IMR-90 (cell line): ENCODE results near the gene HOXB8. TPM values are rescaled to one million over a fixed set of nuclear protein-coding genes. Genes with fewer than 3 reads are reported as not detected.

ENCODE experiments used
- ATAC-seq: fragments of 200-7000 bp; cut with Tn5 transposase; 2 replicates; pipeline ENCODE4 v1.9.1; 2020; ENCODE audit warnings: low read depth, mild to moderate bottlenecking, moderate library complexity
- BruUV-seq: library from RNA; stranded (reverse); fragments of 400-500 nt; replicated peaks from 2 replicates; lab custom pipeline; 2021; lab: Mats Ljungman, UMichigan
- CTCF ChIA-PET: fragments of 300-600 bp; formaldehyde crosslinking; extraction: SDS; loops from one replicate; lab custom pipeline; 2021; ENCODE audit warnings: antibody characterized with exemption; lab: Yijun Ruan, JAX
- POLR2A ChIA-PET: fragments of 300-600 bp; sonication (Branson Sonifier 250); formaldehyde crosslinking; loops from one replicate; lab custom pipeline; 2022; ENCODE audit warnings: antibody characterized with exemption; ENCODE audit not compliant: unreplicated experiment; lab: Charles Lee
- DNase-seq: peaks from one replicate; pipeline ENCODE4 v3.0.0; 2013
- H2AFZ ChIP-seq: replicated peaks from 2 replicates; pipeline ENCODE3; 2013; ENCODE audit warnings: low read length, mild to moderate bottlenecking; ENCODE audit not compliant: poor library complexity
- H2AK5ac ChIP-seq: 2 replicates; pipeline ENCODE4 v1.6.1; 2013; ENCODE audit warnings: low read depth, low read length, inconsistent platforms
- H2AK9ac ChIP-seq: replicated peaks from 2 replicates; pipeline ENCODE3; 2013; ENCODE audit warnings: mild to moderate bottlenecking, low read depth, low read length, moderate library complexity; ENCODE audit not compliant: poor library complexity
- H2BK120ac ChIP-seq: 2 replicates; pipeline ENCODE4 v1.6.1; 2013; ENCODE audit warnings: low read depth, low read length, inconsistent platforms
- H2BK15ac ChIP-seq: 3 replicates; pipeline ENCODE4 v1.6.1; 2013; ENCODE audit warnings: low read depth, low read length, inconsistent platforms
- H2BK20ac ChIP-seq: 2 replicates; pipeline ENCODE4 v1.6.1; 2013; ENCODE audit warnings: low read depth, mild to moderate bottlenecking, inconsistent platforms, low read length, moderate library complexity
- H2BK5ac ChIP-seq: 2 replicates; pipeline ENCODE4 v1.6.1; 2013; ENCODE audit warnings: mild to moderate bottlenecking, low read depth, low read length, inconsistent platforms; ENCODE audit not compliant: poor library complexity, severe bottlenecking
- H3K14ac ChIP-seq: replicated peaks from 2 replicates; pipeline ENCODE4 v1.6.1; 2013; ENCODE audit warnings: low read depth, low read length, inconsistent platforms
- H3K18ac ChIP-seq: 2 replicates; pipeline ENCODE4 v1.6.1; 2013; ENCODE audit warnings: low read depth, low read length, control low read depth
- H3K23ac ChIP-seq: 2 replicates; pipeline ENCODE4 v1.6.1; 2013; ENCODE audit warnings: low read depth, low read length, inconsistent platforms
- H3K27ac ChIP-seq: 2 replicates; pipeline ENCODE4 v1.5.1; 2013; ENCODE audit warnings: mild to moderate bottlenecking, control low read depth, low read length; ENCODE audit not compliant: insufficient read depth
- H3K27me3 ChIP-seq: 2 replicates; pipeline ENCODE4 v1.6.1; 2013; ENCODE audit warnings: low read length; ENCODE audit not compliant: control insufficient read depth, insufficient read depth
- H3K36me3 ChIP-seq: 2 replicates; pipeline ENCODE4 v1.6.1; 2013; ENCODE audit warnings: low read length, mixed read lengths; ENCODE audit not compliant: control insufficient read depth, insufficient read depth
- H3K4ac ChIP-seq: 2 replicates; pipeline ENCODE4 v1.6.1; 2013; ENCODE audit warnings: low read depth, low read length, inconsistent platforms
- H3K4me1 ChIP-seq: 2 replicates; pipeline ENCODE4 v1.6.1; 2013; ENCODE audit warnings: low read length, mixed read lengths; ENCODE audit not compliant: control insufficient read depth, insufficient read depth
- H3K4me2 ChIP-seq: 2 replicates; pipeline ENCODE4 v1.6.1; 2013; ENCODE audit warnings: low read depth, mild to moderate bottlenecking, control low read depth, low read length, moderate library complexity
- H3K4me3 ChIP-seq: 2 replicates; pipeline ENCODE4 v1.5.1; 2013; ENCODE audit warnings: low read depth, mild to moderate bottlenecking, control low read depth, low read length, moderate library complexity; ENCODE audit not compliant: insufficient read depth
- H3K56ac ChIP-seq: 2 replicates; pipeline ENCODE4 v1.6.1; 2013; ENCODE audit warnings: low read length, inconsistent platforms; ENCODE audit not compliant: insufficient read depth; ENCODE audit errors: extremely low read depth
- H3K79me1 ChIP-seq, 2 experiments: 2 replicates each; pipeline ENCODE4 v1.6.1; 2013; ENCODE audit warnings: low read length in 2 of 2, inconsistent platforms in 1 of 2, low read depth in 1 of 2
- H3K9ac ChIP-seq: 2 replicates; pipeline ENCODE4 v1.6.1; 2013; ENCODE audit warnings: low read depth, low read length, control low read depth
- H3K9me1 ChIP-seq: 2 replicates; pipeline ENCODE4 v1.6.1; 2013; ENCODE audit warnings: low read length, inconsistent platforms; ENCODE audit not compliant: insufficient read depth
- H3K9me3 ChIP-seq: 2 replicates; pipeline ENCODE4 v1.6.1; 2013; ENCODE audit warnings: low read length; ENCODE audit not compliant: control insufficient read depth, insufficient read depth
- H4K20me1 ChIP-seq: 2 replicates; pipeline ENCODE4 v1.6.1; 2013; ENCODE audit warnings: low read length, inconsistent platforms; ENCODE audit not compliant: insufficient read depth
- H4K5ac ChIP-seq: 2 replicates; pipeline ENCODE4 v1.6.1; 2013; ENCODE audit warnings: mild to moderate bottlenecking, low read depth, low read length, control low read depth
- H4K8ac ChIP-seq, 2 experiments: 2 replicates each; pipeline ENCODE4 v1.6.1; 2013; ENCODE audit warnings: low read depth in 2 of 2, low read length in 2 of 2, control low read depth in 1 of 2, inconsistent platforms in 1 of 2
- H4K91ac ChIP-seq: 2 replicates; pipeline ENCODE4 v1.6.1; 2013; ENCODE audit warnings: low read depth, low read length, inconsistent platforms; ENCODE audit not compliant: insufficient read depth
- BHLHE40 ChIP-seq: fragments of 150-350 bp; IDR thresholded peaks from 2 replicates; pipeline ENCODE4 v1.6.1; 2016; ENCODE audit warnings: mild to moderate bottlenecking, low read depth, low read length
- CEBPB ChIP-seq: IDR thresholded peaks from 2 replicates; pipeline ENCODE4 v1.6.1; 2012; ENCODE audit warnings: low read depth, low read length, improper control_type of control experiment
- CHD1 ChIP-seq: IDR thresholded peaks from 2 replicates; pipeline ENCODE4 v1.6.1; 2012; ENCODE audit warnings: low read depth, low read length, improper control_type of control experiment
- CTCF ChIP-seq: conservative IDR thresholded peaks from 2 replicates; pipeline ENCODE4 v1.5.1; 2012; ENCODE audit warnings: mild to moderate bottlenecking, low read depth, low read length, improper control_type of control experiment
- ELK1 ChIP-seq: fragments of 150-350 bp; IDR thresholded peaks from 2 replicates; pipeline ENCODE4 v1.6.1; 2016; ENCODE audit warnings: low read depth, mild to moderate bottlenecking, low read length, moderate library complexity, borderline replicate concordance
- FOS ChIP-seq: fragments of 150-350 bp; IDR thresholded peaks from 2 replicates; pipeline ENCODE4 v1.6.1; 2016; ENCODE audit warnings: low read depth, low read length
- MAZ ChIP-seq: IDR thresholded peaks from 2 replicates; pipeline ENCODE4 v1.6.1; 2012; ENCODE audit warnings: low read depth, mild to moderate bottlenecking, low read length, improper control_type of control experiment, moderate library complexity, borderline replicate concordance
- MXI1 ChIP-seq: IDR thresholded peaks from 2 replicates; pipeline ENCODE4 v1.6.1; 2012; ENCODE audit warnings: low read depth, mild to moderate bottlenecking, low read length, moderate library complexity, borderline replicate concordance
- NFE2L2 ChIP-seq: fragments of 150-350 bp; IDR thresholded peaks from 2 replicates; pipeline ENCODE4 v1.6.1; 2016; ENCODE audit warnings: low read depth, mild to moderate bottlenecking, low read length
- POLR2A ChIP-seq: IDR thresholded peaks from 2 replicates; pipeline ENCODE4 v1.6.1; 2012; ENCODE audit warnings: mild to moderate bottlenecking, low read depth, low read length
- RCOR1 ChIP-seq: IDR thresholded peaks from 2 replicates; pipeline ENCODE4 v1.6.1; 2012; ENCODE audit warnings: mild to moderate bottlenecking, low read length, improper control_type of control experiment; ENCODE audit not compliant: insufficient replicate concordance
- RFX5 ChIP-seq: IDR thresholded peaks from 2 replicates; pipeline ENCODE4 v1.8.0; 2012; ENCODE audit warnings: low read depth, mild to moderate bottlenecking, low read length, moderate library complexity
- SMC3 ChIP-seq: fragments of 150-350 bp; IDR thresholded peaks from 2 replicates; pipeline ENCODE4 v1.6.1; 2016; ENCODE audit warnings: low read depth, mild to moderate bottlenecking, antibody characterized with exemption, low read length, moderate library complexity
- WGBS, 2 experiments: methylation state at CpG; one replicate each; pipeline versions ENCODE4 v1.1.5 to v1.1.7; 2013; ENCODE audit warnings: missing lambda C conversion rate in 2 of 2; ENCODE audit not compliant: insufficient read length in 1 of 2; ENCODE audit errors: extremely low coverage in 2 of 2; 5-methylcytosine and 5-hydroxymethylcytosine counted together
- dilution Hi-C: fragments of 300-500 bp; cut with HindIII; formaldehyde crosslinking; loops from one replicate; pipeline ENCODE4 v1.14.3; 2018; ENCODE audit warnings: low sequenced_read_pairs; ENCODE audit not compliant: unreplicated experiment
- in situ Hi-C: fragments of 300-500 bp; cut with MboI; formaldehyde crosslinking; loops from 3 replicates; pipeline ENCODE4 v1.14.3; 2019; ENCODE audit warnings: low sequenced_read_pairs, inconsistent platforms, mixed read lengths
- intact Hi-C: fragments of 100-400 bp; cut with micrococcal nuclease; formaldehyde crosslinking; loops from 2 replicates; pipeline ENCODE4 v1.10.0; 2022
- polyA plus RNA-seq, 3 experiments: library from polyadenylated mRNA; depleted of rRNA; stranded (reverse); fragments of >200 nt; gene quantifications; 2 replicates each; pipeline ENCODE4 v1.2.3, GENCODE V29; 2012; ENCODE audit warnings: low replicate concordance in 1 of 3
- total RNA-seq: library from RNA; depleted of rRNA; stranded (reverse); fragments of >200 nt; gene quantifications from 2 replicates; pipeline ENCODE4 v1.2.3, GENCODE V29; 2012

HOXB8 gene
- total and polyA plus RNA-seq, 2 of the 4 experiments (the other 2 are of a cell fraction) = 0.54 to 5.3 TPM

- H3K9me1 ChIP-seq = 0 out of 2 replicates have a peak, but pooled peaks cover 3% of the 10 kb centered on the region
- H2BK15ac ChIP-seq = peak overlapping the region; percentile 53; the same call in 1 of the 3 replicates
- dilution Hi-C loops = no loop called here
- TF ChIP-seq CEBPB (no peak), ELK1 (no peak), FOS (peak; percentile 34; the same call in 1 of the 2 replicates), MXI1 (no peak), BHLHE40 (no peak), CHD1 (no peak), POLR2A (peak; percentile 59; the same call in 1 of the 2 replicates), SMC3 (no peak), RCOR1 (no peak), RFX5 (no peak), MAZ (peak; percentile 86), NFE2L2 (no peak), CTCF (no peak)
Measured at GRCh38 chr17:48596735-48597527, 18.2 kb downstream of the HOXB8 start.

More at GRCh38 chr17:48596735-48597527, 18.2 kb downstream of the HOXB8 start:
- in situ Hi-C loops (loop anchor here (5.0 to 10.0 kb wide), 2 partner anchors 260 to 572 kb away; no protein-coding TSS in a partner anchor), intact Hi-C loops (no loop called here)
- ChIA-PET POLR2A (interaction anchor here (0.7 to 1.1 kb wide), 2 partner anchors 16 to 17 kb away, joined by 4 read pairs; no protein-coding TSS in a partner anchor), CTCF (interaction anchor here (1.7 kb wide), 1 partner anchor 245 kb away, joined by 5 read pairs; no protein-coding TSS in a partner anchor)
- Histone ChIP-seq H2BK20ac (peak overlapping the region; percentile 48; the same call in 1 of the 2 replicates), H3K4me2 (peak overlapping the region; percentile 95), H3K4ac (peak overlapping the region; percentile 98), H2BK5ac (peak overlapping the region; percentile 95), H3K14ac (peak overlapping the region; percentile 97), H2BK120ac (peak overlapping the region; percentile 90), H3K4me1 (peaks cover 12% of the 10 kb centered on the region), H3K27me3 (no peaks in the 10 kb centered on the region), H2AK5ac (peak overlapping the region; percentile 96), H3K79me1 (peaks cover 23 to 36% of the 10 kb centered on the region in 2 experiments; a peak in 3 of 4 replicates), H2AK9ac (peak overlapping the region; percentile 96), H3K23ac (peak overlapping the region; percentile 98), H3K27ac (peak overlapping the region; percentile 99), H3K4me3 (peak overlapping the region; percentile 78), H4K8ac (peak overlapping the region; percentile 88 to 90), H4K20me1 (peaks cover 11% of the 10 kb centered on the region), H3K56ac (peak overlapping the region; percentile 87), H2AFZ (peak overlapping the region; percentile 71), H4K5ac (peak overlapping the region; percentile 30), H4K91ac (peak overlapping the region; percentile 92), H3K9me3 (no peaks in the 10 kb centered on the region), H3K9ac (peak overlapping the region; percentile 99), H3K36me3 (peaks cover 11% of the 10 kb centered on the region; the same call in 1 of the 2 replicates), H3K18ac (peak overlapping the region; percentile 44)
- ATAC-seq (peak; percentile 22), DNase-seq (peak; percentile 89)
- 0% methylated on average over 11 of the region's 26 CpGs; no CpG with 5 or more reads in 1 of the 2 experiments for WGBS, 2 experiments
- BruUV-seq = no TSS peak
